Cardiac muscle cell (in vitro differentiated cells and primary cell): ENCODE results near the gene TCF21. TPM values are rescaled to one million over a fixed set of nuclear protein-coding genes. Genes with fewer than 3 reads are reported as not detected.

ENCODE experiments used
- DNase-seq, 2 donors: peaks; one replicate each; pipeline versions ENCODE4 v3.0.0 to v3.0.0-alpha.2; 2010 to 2017; ENCODE audit warnings: low read depth in 1 of 2, low spot score in 1 of 2
- H3K27ac ChIP-seq: fragments of 200-600 bp; sonication (generic); 2 replicates; pipeline ENCODE4 v1.5.1; 2016
- H3K27me3 ChIP-seq: fragments of 200-600 bp; sonication (generic); 2 replicates; pipeline ENCODE4 v1.6.0; 2016; ENCODE audit warnings: control low read depth
- H3K36me3 ChIP-seq: fragments of 200-600 bp; sonication (generic); 2 replicates; pipeline ENCODE4 v1.5.1; 2016; ENCODE audit warnings: control low read depth
- H3K4me1 ChIP-seq: fragments of 200-600 bp; sonication (generic); 2 replicates; pipeline ENCODE4 v1.8.1; 2017; ENCODE audit warnings: low read depth, mild to moderate bottlenecking, mixed run types
- H3K4me3 ChIP-seq: fragments of 200-600 bp; sonication (generic); 2 replicates; pipeline ENCODE4 v1.5.1; 2016; ENCODE audit warnings: mild to moderate bottlenecking
- H3K9me3 ChIP-seq: fragments of 200-600 bp; sonication (generic); 2 replicates; pipeline ENCODE4 v1.5.1; 2017; ENCODE audit warnings: low read depth, mild to moderate bottlenecking, control low read depth
- polyA plus RNA-seq: library from polyadenylated mRNA; unstranded; fragments of >200 nt; fragmentation: Nextera tagmentation; extraction: Ambion mirVana; gene quantifications from 2 replicates; pipeline ENCODE4 v1.2.1, GENCODE V29; 2016
- total RNA-seq: library from RNA; depleted of rRNA; stranded (reverse); fragments of >200 nt; gene quantifications from 2 replicates; pipeline ENCODE4 v1.2.3, GENCODE V29; 2016
- TF ChIP-seq, protein P1 (sequence below): IDR thresholded peaks from 2 replicates; pipeline ENCODE4 v1.5.1; 2012; ENCODE audit warnings: low read depth, mild to moderate bottlenecking, low read length

Gene TCF21
- total and polyA plus RNA-seq, 2 experiments from 2014 or later: 3.7 to 4.0 TPM

DNA sequence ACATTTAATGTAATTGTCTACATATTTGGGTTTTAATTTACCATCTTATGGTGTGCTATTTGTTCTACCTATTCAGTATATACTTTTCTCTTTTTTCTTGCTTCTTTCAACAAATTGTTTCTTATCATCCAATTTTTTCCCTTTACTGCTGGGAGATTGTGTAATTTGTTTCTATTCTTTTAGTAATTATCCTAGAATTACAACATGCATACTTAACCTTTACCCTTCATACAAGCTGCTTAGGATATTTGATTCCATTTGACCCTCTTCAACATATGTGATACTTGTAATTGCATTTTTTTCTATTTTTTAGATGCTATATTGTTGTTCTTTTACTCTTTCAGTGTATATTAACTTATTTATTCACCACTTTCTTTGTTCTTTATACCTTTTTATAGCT is 49.0 kb downstream of the TCF21 start:
- Histone ChIP-seq H3K4me3 (no peak overlapping the region), H3K27me3 (no peaks in the 10 kb centered on the region), H3K9me3 (no peaks in the 10 kb centered on the region), H3K4me1 (no peaks in the 10 kb centered on the region), H3K36me3 (no peaks in the 10 kb centered on the region), H3K27ac (no peak overlapping the region)
- no peak for DNase-seq
- TF ChIP-seq, protein P1, sequence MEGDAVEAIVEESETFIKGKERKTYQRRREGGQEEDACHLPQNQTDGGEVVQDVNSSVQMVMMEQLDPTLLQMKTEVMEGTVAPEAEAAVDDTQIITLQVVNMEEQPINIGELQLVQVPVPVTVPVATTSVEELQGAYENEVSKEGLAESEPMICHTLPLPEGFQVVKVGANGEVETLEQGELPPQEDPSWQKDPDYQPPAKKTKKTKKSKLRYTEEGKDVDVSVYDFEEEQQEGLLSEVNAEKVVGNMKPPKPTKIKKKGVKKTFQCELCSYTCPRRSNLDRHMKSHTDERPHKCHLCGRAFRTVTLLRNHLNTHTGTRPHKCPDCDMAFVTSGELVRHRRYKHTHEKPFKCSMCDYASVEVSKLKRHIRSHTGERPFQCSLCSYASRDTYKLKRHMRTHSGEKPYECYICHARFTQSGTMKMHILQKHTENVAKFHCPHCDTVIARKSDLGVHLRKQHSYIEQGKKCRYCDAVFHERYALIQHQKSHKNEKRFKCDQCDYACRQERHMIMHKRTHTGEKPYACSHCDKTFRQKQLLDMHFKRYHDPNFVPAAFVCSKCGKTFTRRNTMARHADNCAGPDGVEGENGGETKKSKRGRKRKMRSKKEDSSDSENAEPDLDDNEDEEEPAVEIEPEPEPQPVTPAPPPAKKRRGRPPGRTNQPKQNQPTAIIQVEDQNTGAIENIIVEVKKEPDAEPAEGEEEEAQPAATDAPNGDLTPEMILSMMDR: no peak

DNA sequence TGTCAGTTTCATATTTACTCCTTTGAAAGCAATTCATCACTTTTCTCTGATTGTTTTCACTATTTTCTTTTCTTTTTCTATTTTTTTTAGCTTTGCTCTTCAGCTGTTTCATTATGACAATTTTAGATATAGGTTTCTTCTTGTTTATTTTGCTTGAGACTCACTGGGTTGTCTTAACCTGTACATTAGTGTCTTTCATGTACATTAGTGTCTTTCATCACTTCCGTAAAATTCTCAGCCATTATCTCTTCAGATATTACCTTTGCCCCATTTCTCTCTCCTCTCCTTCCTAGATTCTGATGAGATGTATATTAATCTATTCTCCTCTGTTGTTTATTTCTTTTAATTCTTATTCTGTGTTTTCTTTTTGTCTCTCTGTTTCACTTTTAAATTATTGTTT is 49.6 kb downstream of the TCF21 start:
- Histone ChIP-seq H3K9me3 (no peaks in the 10 kb centered on the region), H3K27ac (no peak overlapping the region), H3K4me3 (no peak overlapping the region), H3K4me1 (no peaks in the 10 kb centered on the region), H3K27me3 (no peaks in the 10 kb centered on the region), H3K36me3 (no peaks in the 10 kb centered on the region)
- TF ChIP-seq, protein P1: no peak
- DNase-seq: no peak

DNA sequence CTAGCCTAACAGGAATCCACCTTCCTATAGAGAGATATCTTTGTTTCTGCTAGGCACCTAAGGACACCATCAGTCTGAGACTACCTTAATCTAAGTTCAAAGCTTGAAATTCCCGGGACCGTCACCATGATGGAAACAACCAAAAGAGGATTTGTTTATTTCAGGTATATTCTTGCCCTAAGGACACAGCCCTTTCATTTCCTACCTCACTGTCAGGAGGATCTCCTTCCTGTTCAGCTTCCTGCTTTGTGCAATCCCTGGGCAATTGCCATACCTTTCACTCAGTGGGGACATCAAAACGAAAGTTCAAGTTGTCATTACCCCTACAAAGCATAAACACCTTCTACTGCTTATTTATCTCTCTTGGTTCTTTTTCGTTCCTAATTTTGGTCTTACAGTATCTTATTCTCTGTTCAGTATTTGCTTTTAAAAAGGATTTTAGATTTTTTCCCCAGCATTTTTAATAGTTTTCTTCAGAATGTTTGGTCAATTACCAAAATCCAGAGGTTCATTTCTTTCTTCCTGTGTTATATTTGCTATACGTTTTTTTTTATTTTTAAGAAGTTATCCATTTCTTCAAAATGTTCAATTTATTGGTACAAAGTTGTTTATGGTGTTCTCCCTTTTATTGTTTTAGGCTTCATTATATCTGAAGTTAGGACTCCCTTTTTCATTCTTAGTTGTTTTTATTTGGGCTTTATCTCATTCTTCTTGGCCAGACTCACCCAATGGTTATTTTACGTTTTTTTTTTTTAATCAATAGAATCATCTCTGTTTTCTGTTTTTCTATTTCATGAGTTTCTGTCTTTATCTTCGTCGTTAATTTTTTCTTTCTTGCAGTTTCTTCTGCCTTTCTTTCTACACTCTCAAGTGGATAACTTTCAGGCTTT is 51.1 kb downstream of the TCF21 start:
- H3K36me3 ChIP-seq: no peaks in the 10 kb centered on the region
- H3K27ac ChIP-seq: no peak overlapping the region
- H3K4me3 ChIP-seq: no peak overlapping the region
- no peak for DNase-seq
- no peaks in the 10 kb centered on the region for H3K9me3 ChIP-seq
- TF ChIP-seq, protein P1: no peak
- no peaks in the 10 kb centered on the region for H3K27me3 ChIP-seq
- no peaks in the 10 kb centered on the region for H3K4me1 ChIP-seq

Other genes with a start within 250 kb of the TCF21 start
- 11.5 and 14.7 TPM in 2 replicates for gene TBPL1, start 64.1 kb downstream of the TCF21 start, total RNA-seq
- 32.1 and 43.8 TPM in 2 replicates for gene TBPL1, start 64.1 kb downstream of the TCF21 start, polyA plus RNA-seq
- gene SLC2A12, start 163.5 kb downstream of the TCF21 start, total RNA-seq: 4.0 and 6.5 TPM in 2 replicates
- 3.8 and 6.4 TPM in 2 replicates for gene SLC2A12, start 163.5 kb downstream of the TCF21 start, polyA plus RNA-seq